BLaER1 treated with 17β-estradiol and CSF1 and Interleukin-3, amounts not matched to agents 10 nM and 100 nM (cell line): ENCODE results near the gene EYS.
A peak's percentile ranks its signal among the peaks of the same experiment; 100 is the strongest.

Source experiments
- H3K27ac ChIP-seq, 11 experiments: shearing (Covaris generic); formaldehyde crosslinking; 2 replicates each; pipeline ENCODE4 v1.8.1; 2022
- H3K27me3 ChIP-seq, 11 experiments: shearing (Covaris generic); formaldehyde crosslinking; 2 replicates each; pipeline ENCODE4 v1.8.1; 2022
- H3K36me3 ChIP-seq, 11 experiments: shearing (Covaris generic); formaldehyde crosslinking; 2 replicates each; pipeline ENCODE4 v1.8.1; 2022
- H3K4me1 ChIP-seq, 10 experiments: shearing (Covaris generic); formaldehyde crosslinking; 2 replicates each; pipeline ENCODE4 v1.8.1; 2022
- H3K4me2 ChIP-seq, 11 experiments: shearing (Covaris generic); formaldehyde crosslinking; 2 replicates each; pipeline ENCODE4 v1.8.1; 2022
- H3K4me3 ChIP-seq, 10 experiments: shearing (Covaris generic); formaldehyde crosslinking; 2 replicates each; pipeline ENCODE4 v1.8.1; 2022
- H3K9ac ChIP-seq, 11 experiments: shearing (Covaris generic); formaldehyde crosslinking; 2 replicates each; pipeline ENCODE4 v1.8.1; 2022
- H3K9me3 ChIP-seq, 11 experiments: shearing (Covaris generic); formaldehyde crosslinking; replicated peaks in 1 of 11; 2 replicates each; pipeline ENCODE4 v1.8.1; 2022
- H4K20me1 ChIP-seq, 11 experiments: shearing (Covaris generic); formaldehyde crosslinking; 2 replicates each; pipeline ENCODE4 v1.8.1; 2022
- Cebpa-rat ChIP-seq, 11 experiments: shearing (Covaris generic); IDR thresholded peaks; 2 replicates each; pipeline ENCODE4 v1.8.1; 2022

EYS gene

DNA sequence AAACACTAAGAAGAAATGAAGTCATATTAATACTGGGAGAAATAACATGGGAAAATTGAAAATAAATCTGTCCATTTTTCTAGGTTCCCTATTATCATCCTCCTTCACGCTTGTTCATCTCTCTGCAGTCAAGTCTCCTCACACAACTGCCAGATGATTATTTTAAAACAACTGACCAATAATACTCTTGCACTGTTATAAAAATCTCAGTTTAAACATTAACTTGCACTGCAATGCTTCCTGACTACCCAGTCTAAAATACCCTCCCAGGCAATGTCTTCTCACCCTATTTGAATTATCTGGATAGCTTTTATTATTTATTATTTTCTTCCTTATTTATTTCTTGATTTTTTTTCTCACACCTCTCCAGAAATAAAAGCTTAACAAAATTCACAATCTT, 5.7 kb downstream of the EYS start:
- H3K4me2 ChIP-seq = no peak overlapping the region
- no peak overlapping the region for H3K9ac ChIP-seq
- H3K27me3 ChIP-seq = no peaks in the 10 kb centered on the region
- H3K4me1 ChIP-seq = no peaks in the 10 kb centered on the region
- no peaks in the 10 kb centered on the region for H3K36me3 ChIP-seq
- TF ChIP-seq Cebpa-rat (IDR thresholded peaks at IDR 0.05) = no peak
- no peaks in the 10 kb centered on the region for H4K20me1 ChIP-seq
- no peak overlapping the region for H3K27ac ChIP-seq
- H3K4me3 ChIP-seq = no peak overlapping the region
- no peaks in the 10 kb centered on the region for H3K9me3 ChIP-seq

DNA sequence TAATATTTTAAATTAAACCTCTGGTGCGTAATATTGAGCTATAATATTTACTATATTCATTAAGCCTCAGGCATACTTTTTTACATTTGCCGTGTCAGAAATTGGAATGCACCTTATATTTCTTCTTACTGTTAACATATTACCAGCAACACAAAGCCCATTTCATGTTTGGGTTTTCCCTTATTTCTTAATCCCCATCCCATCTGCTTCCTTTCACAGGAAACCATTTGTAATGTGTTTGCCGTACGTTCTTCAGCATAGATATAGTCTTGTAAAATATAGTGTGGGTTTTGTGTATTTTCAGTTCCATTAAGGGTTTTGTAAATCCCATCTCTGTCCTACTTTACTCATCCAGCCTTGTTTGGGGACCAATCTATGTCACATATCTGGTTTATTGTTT, 6.5 kb downstream of the EYS start:
- no peak overlapping the region for H3K4me3 ChIP-seq
- no peak overlapping the region for H3K4me2 ChIP-seq

DNA sequence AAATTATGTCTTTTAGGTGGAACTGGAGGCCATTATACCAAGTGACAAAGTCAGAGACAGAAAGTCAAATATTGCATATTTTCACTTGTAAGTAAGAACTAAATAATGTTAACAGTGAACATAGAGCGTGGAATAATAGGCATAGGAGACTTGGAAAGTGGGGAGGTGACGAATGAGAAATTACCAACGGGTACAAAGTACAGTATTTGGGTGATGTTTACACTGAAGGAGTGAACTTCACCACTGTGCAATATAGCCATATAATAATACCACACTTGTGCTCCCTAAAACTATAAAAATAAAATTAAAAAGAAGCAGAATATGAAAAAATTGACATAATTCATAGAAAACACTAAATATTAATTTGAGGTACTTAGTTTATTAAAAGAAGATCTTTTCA, 14.9 kb downstream of the EYS start:
- H3K36me3 ChIP-seq = no peaks in the 10 kb centered on the region
- no peak overlapping the region for H3K4me2 ChIP-seq
- no peak overlapping the region for H3K4me3 ChIP-seq
- no peaks in the 10 kb centered on the region for H3K9me3 ChIP-seq
- H3K27ac ChIP-seq = no peak overlapping the region
- H3K27me3 ChIP-seq = no peaks in the 10 kb centered on the region
- TF ChIP-seq Cebpa-rat (IDR thresholded peaks at IDR 0.05) = no peak
- no peak overlapping the region for H3K9ac ChIP-seq
- no peaks in the 10 kb centered on the region for H4K20me1 ChIP-seq
- no peaks in the 10 kb centered on the region for H3K4me1 ChIP-seq

More for the DNA sequence above, 6.5 kb downstream of the EYS start:
- H4K20me1 ChIP-seq = no peaks in the 10 kb centered on the region
- no peaks in the 10 kb centered on the region for H3K4me1 ChIP-seq
- H3K27ac ChIP-seq = no peak overlapping the region
- H3K9ac ChIP-seq = no peak overlapping the region
- TF ChIP-seq Cebpa-rat (IDR thresholded peaks at IDR 0.05) = no peak
- H3K36me3 ChIP-seq = no peaks in the 10 kb centered on the region
- no peaks in the 10 kb centered on the region for H3K9me3 ChIP-seq
- H3K27me3 ChIP-seq = no peaks in the 10 kb centered on the region

DNA sequence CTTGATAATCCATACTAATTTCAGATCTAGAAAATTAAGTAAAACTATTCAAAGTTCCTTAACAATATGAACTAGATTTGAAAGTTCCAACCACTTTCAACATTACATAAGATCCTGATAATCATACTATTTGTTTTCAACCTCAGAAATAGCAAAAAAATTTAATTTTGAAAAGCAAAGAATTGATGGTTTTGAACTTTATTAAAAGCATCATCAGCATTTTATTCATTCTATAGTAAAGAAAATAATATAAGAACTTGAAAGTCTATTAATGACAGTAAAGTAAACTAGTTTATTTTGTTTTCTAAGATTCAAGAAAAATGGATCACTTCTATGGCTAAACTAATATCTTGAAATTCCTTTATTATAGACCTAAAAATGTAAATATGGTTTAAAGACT, 26.8 kb downstream of the EYS start:
- no peaks in the 10 kb centered on the region for H3K36me3 ChIP-seq

DNA sequence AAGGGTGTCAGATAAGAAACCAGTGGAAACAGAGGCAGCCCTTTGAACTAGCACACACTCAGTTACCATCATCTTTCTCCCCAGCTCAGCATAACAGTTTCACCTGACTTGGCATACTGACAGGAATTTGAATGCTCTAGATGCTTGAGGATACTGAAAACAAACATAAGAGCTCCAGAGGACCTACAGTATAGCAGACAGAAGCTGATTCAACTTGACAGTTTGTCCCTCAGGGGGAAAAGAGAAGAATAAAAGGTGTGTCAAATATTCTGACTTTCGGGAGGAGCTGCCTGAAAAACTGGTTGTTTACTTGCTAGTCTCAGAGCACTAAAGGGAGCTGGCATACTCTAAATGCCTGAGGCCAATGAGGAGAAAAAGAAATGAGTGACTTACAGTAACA, 35.1 kb downstream of the EYS start:
- Histone ChIP-seq H3K36me3 (no peaks in the 10 kb centered on the region), H3K9ac (no peak overlapping the region)
- TF ChIP-seq Cebpa-rat (IDR thresholded peaks at IDR 0.05) = no peak

More for the DNA sequence above, 26.8 kb downstream of the EYS start:
- Histone ChIP-seq H4K20me1 (no peaks in the 10 kb centered on the region), H3K27me3 (no peaks in the 10 kb centered on the region), H3K4me1 (no peaks in the 10 kb centered on the region), H3K4me3 (no peak overlapping the region), H3K9ac (no peak overlapping the region), H3K27ac (no peak overlapping the region), H3K4me2 (no peak overlapping the region), H3K9me3 (no peaks in the 10 kb centered on the region)
- no peak for TF ChIP-seq Cebpa-rat (IDR thresholded peaks at IDR 0.05)

DNA sequence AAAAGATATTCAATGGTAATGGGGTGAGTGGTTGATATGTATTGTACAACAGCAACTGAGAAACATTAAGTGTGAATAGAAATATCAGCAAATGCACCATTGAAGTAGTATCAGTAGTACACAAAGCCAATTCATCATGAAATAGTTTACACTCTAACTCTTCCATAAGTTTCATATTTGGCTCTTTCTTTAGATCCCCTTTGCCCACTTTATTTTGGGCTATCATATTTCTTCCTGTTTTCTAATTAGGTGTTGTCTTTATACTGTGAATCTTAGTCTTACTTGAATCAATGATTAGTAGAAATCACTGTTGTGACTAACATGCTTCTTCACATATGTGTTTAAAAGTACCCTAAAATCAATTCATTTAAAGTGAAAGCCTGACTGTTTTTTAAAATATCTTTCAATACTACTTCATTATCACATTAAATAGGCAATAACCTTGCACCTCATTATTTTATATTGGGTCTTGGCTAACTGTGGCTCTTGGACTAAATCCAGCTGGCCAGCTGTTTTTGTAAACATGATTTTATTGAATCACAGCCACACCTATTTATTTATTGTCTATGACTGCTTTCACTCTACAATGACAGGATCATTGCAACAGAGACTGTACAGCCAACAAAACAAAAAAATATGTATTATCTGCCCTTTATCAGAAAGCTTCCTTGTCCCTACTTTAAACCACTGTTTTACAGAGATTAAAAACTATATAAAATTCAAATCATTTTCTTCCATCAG, 38.9 kb downstream of the EYS start:
- peaks cover 0 to 2% (median 0%) of the 10 kb centered on the region in 11 experiments; a peak in 2 of 22 replicates for H3K9me3 ChIP-seq
- H4K20me1 ChIP-seq = no peaks in the 10 kb centered on the region
- H3K36me3 ChIP-seq = no peaks in the 10 kb centered on the region
- no peaks in the 10 kb centered on the region for H3K27me3 ChIP-seq
- no peak for TF ChIP-seq Cebpa-rat (IDR thresholded peaks at IDR 0.05)
- H3K4me1 ChIP-seq = no peaks in the 10 kb centered on the region
- H3K27ac ChIP-seq = no peak overlapping the region
- H3K9ac ChIP-seq = no peak overlapping the region
- no peak overlapping the region for H3K4me2 ChIP-seq
- no peak overlapping the region for H3K4me3 ChIP-seq

More for the DNA sequence above, 35.1 kb downstream of the EYS start:
- H3K27ac ChIP-seq = no peak overlapping the region
- H4K20me1 ChIP-seq = no peaks in the 10 kb centered on the region
- H3K9me3 ChIP-seq = peaks cover 0 to 8% (median 0%) of the 10 kb centered on the region in 11 experiments; a peak in 4 of 22 replicates
- no peak overlapping the region for H3K4me2 ChIP-seq
- H3K4me3 ChIP-seq = no peak overlapping the region
- H3K27me3 ChIP-seq = no peaks in the 10 kb centered on the region
- H3K4me1 ChIP-seq = no peaks in the 10 kb centered on the region

DNA sequence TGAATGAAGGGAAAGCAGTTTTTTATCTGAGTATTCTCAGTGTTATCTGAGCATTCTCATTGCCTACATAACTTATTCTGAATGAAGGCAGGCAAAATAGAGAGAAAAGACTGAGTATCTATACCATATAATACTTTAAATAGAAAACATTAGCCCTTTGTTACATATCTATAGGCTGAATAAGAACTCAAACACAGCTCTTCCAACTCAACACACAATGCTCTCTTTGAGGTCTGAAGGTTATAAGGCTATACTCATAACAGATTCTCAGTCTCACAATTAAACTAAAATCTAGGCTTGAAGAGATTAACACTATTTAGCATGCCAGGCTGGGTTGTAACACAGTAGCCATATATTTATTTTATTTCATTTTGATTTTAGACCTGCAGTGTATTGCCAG, 56.9 kb downstream of the EYS start:
- no peak for TF ChIP-seq Cebpa-rat (IDR thresholded peaks at IDR 0.05)
- Histone ChIP-seq H4K20me1 (no peaks in the 10 kb centered on the region), H3K27ac (no peak overlapping the region), H3K27me3 (no peaks in the 10 kb centered on the region), H3K9ac (no peak overlapping the region), H3K36me3 (no peaks in the 10 kb centered on the region), H3K4me3 (no peak overlapping the region), H3K4me1 (peaks cover 0 to 13% (median 8%) of the 10 kb centered on the region in 10 experiments; a peak in 10 of 20 replicates), H3K9me3 (no peaks in the 10 kb centered on the region), H3K4me2 (no peak overlapping the region)

DNA sequence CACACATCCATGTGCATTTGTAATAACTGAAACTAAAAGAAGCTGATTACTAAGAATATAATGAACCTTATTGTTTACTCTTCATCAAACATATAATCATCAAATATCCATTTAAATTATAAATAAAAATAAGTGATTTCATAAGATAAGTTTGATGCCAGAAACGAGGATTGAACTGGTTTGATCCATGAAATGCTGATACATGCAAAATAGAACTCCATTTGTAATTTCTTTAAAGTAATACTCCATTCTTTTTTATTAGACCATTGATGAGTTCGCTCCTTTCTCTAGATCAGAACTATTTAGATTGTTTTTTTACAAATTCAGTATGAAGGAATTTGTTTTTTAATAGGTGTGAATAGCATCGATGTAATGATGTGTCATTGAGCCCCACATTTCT, 57.6 kb downstream of the EYS start:
- H3K36me3 ChIP-seq = no peaks in the 10 kb centered on the region
- no peak overlapping the region for H3K4me3 ChIP-seq
- H3K9me3 ChIP-seq = no peaks in the 10 kb centered on the region
- no peak for TF ChIP-seq Cebpa-rat (IDR thresholded peaks at IDR 0.05)
- no peaks in the 10 kb centered on the region for H4K20me1 ChIP-seq
- no peak overlapping the region for H3K4me2 ChIP-seq
- no peak overlapping the region for H3K9ac ChIP-seq
- peaks cover 0 to 13% (median 8%) of the 10 kb centered on the region in 10 experiments; a peak in 10 of 20 replicates for H3K4me1 ChIP-seq
- H3K27me3 ChIP-seq = no peaks in the 10 kb centered on the region
- no peak overlapping the region for H3K27ac ChIP-seq

DNA sequence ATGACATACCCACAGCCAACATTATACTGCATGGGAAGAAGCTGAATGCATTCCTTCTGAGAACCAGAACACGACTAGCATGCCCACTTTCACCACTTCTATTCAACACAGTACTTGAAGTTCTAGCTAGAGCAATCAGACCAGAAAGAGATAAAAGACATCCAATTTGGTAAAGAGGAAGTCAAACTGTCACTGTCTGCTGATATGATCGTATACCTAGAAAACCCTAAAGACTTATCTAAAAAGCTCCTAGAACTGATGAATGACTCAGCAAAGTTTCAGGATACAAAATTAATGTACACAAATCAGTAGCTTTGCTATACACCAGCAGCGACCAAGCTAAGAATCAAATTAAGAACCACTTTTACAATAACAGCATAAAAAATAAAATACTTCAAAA, 60.5 kb downstream of the EYS start:
- Histone ChIP-seq H4K20me1 (no peaks in the 10 kb centered on the region), H3K4me1 (peaks cover 0 to 13% (median 8%) of the 10 kb centered on the region in 10 experiments; a peak in 10 of 20 replicates), H3K4me2 (peak overlapping the region in 7 of 11 experiments; percentile 2 to 40 (median 27); a peak in 10 of 22 replicates), H3K36me3 (no peaks in the 10 kb centered on the region), H3K27ac (peak overlapping the region in 3 of 11 experiments; percentile 19 to 53 (median 50); a peak in 4 of 22 replicates), H3K27me3 (no peaks in the 10 kb centered on the region), H3K4me3 (no peak overlapping the region), H3K9ac (no peak overlapping the region), H3K9me3 (no peaks in the 10 kb centered on the region)
- no peak for TF ChIP-seq Cebpa-rat (IDR thresholded peaks at IDR 0.05)

DNA sequence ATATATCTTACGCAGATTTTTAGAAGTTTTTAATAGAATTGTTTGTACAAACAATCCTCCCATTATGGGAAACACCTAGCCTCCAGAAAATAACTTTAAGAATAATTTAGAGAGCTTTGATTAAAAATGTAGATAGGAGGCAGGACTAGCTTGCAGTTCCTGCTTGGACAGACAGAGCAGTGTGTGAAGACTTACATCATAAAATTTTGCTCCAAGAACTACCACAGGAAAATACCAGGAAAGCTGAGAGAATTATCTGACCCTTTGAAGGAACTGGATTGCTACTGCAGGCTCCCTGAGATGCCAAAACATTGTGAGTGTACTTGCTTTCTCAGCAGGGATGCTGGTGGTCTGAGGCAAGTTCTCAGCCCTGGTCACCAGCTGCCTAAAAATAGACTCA, 64.2 kb downstream of the EYS start:
- H3K4me3 ChIP-seq = no peak overlapping the region
- H4K20me1 ChIP-seq = no peaks in the 10 kb centered on the region; a peak in 1 of 22 replicates
- no peak overlapping the region for H3K9ac ChIP-seq
- no peak for TF ChIP-seq Cebpa-rat (IDR thresholded peaks at IDR 0.05)
- peaks cover 0 to 13% (median 8%) of the 10 kb centered on the region in 10 experiments; a peak in 10 of 20 replicates for H3K4me1 ChIP-seq
- no peak overlapping the region for H3K4me2 ChIP-seq
- H3K36me3 ChIP-seq = no peaks in the 10 kb centered on the region
- H3K9me3 ChIP-seq = no peaks in the 10 kb centered on the region
- no peak overlapping the region for H3K27ac ChIP-seq
- H3K27me3 ChIP-seq = no peaks in the 10 kb centered on the region
